GM12864 (cell line): Measurements from ENCODE around the gene SLC39A8.
A peak's percentile ranks its signal among the peaks of the same experiment; 100 is the strongest.
"Not testable (repeated sequence)": the region's sequence is repeated elsewhere in the genome, so short reads cannot be mapped to it uniquely, and the experiment has no call there.

Experiments used
- DNase-seq: peaks from one replicate; pipeline ENCODE4 v3.0.0-alpha.2; 2011; ENCODE audit warnings: low read depth
- H3K4me3 ChIP-seq: 2 replicates; pipeline ENCODE4 v1.5.1; 2011; ENCODE audit warnings: mild to moderate bottlenecking, low read depth, low read length, control low read depth
- CTCF ChIP-seq: IDR thresholded peaks from 2 replicates; pipeline ENCODE4 v1.5.1; 2011; ENCODE audit warnings: low read depth, mild to moderate bottlenecking, moderate library complexity, low read length, control low read depth, inconsistent platforms; ENCODE audit errors: missing control alignments

Gene SLC39A8

GRCh38 chr4:102344954-102345794 is at the start of gene SLC39A8:
Gene SLC39A8 (minus strand): TSS chr4:102345482. CDS start chr4:102344662, 820 bp downstream.
- TF ChIP-seq CTCF, result peak; percentile 76
- H3K4me3 ChIP-seq, result peak within 1 kb of the TSS; percentile 88
- DNase-seq, result peak; percentile 88

- no peak overlapping the region for H3K4me3 ChIP-seq
- no peak for DNase-seq
- no peak for TF ChIP-seq CTCF
Observed at GRCh38 chr4:102392033-102392744, 46.9 kb upstream of the SLC39A8 start.

GRCh38 chr4:102390438-102390837 is 45.2 kb upstream of the SLC39A8 start:
- DNase-seq, result peak; percentile 10
- no peak overlapping the region for H3K4me3 ChIP-seq
- no peak for TF ChIP-seq CTCF

- no peak overlapping the region for H3K4me3 ChIP-seq
- no peak for DNase-seq
- no peak for TF ChIP-seq CTCF
Observed at GRCh38 chr4:102388611-102389010, 43.3 kb upstream of the SLC39A8 start.

GRCh38 chr4:102387552-102388150 is 42.4 kb upstream of the SLC39A8 start:
- no peak for TF ChIP-seq CTCF
- H3K4me3 ChIP-seq, result no peak overlapping the region
- no peak for DNase-seq

- no peak for TF ChIP-seq CTCF
- H3K4me3 ChIP-seq, result no peak overlapping the region
- no peak for DNase-seq
Observed at GRCh38 chr4:102386966-102387365, 41.7 kb upstream of the SLC39A8 start.

- not testable (repeated sequence) for DNase-seq
Observed at GRCh38 chr4:102380253-102380652, 35.0 kb upstream of the SLC39A8 start.

More at GRCh38 chr4:102380253-102380652, 35.0 kb upstream of the SLC39A8 start:
- not testable (repeated sequence) for H3K4me3 ChIP-seq
